Esophagus muscularis mucosa (tissue), 4 donors: ENCODE measurements around the gene TYMS. TPM values are rescaled to one million over a fixed set of nuclear protein-coding genes. Genes with fewer than 3 reads are reported as not detected.
A peak's percentile ranks its signal among the peaks of the same experiment; 100 is the strongest.

ENCODE experiments used
- DNase-seq: peaks from one replicate; pipeline ENCODE4 v3.0.0-alpha.2; 2017; ENCODE audit errors: extremely low spot score
- H3K27ac ChIP-seq, 4 donors: fragments of 200-600 bp; sonication (generic); replicated peaks in 1 of 4; 1 replicate in 3 of 4; 2 replicates in 1 of 4; pipeline ENCODE4 v1.5.1; 2016 to 2019; ENCODE audit warnings: mild to moderate bottlenecking in 1 of 4
- H3K27me3 ChIP-seq, 4 donors: fragments of 200-600 bp; sonication (generic); one replicate each; pipeline versions ENCODE4 v1.5.1 to v1.6.0; 2016 to 2019
- H3K36me3 ChIP-seq, 4 donors: fragments of 200-600 bp; sonication (generic); one replicate each; pipeline ENCODE4 v1.5.1; 2016 to 2019
- H3K4me1 ChIP-seq, 4 donors: fragments of 200-600 bp; sonication (generic); one replicate each; pipeline ENCODE4 v1.5.1; 2016 to 2019
- H3K4me3 ChIP-seq, 4 donors: fragments of 200-600 bp; sonication (generic); 1 replicate in 2 of 4; 2 replicates in 2 of 4; pipeline ENCODE4 v1.5.1; 2016 to 2019; ENCODE audit warnings: mild to moderate bottlenecking in 4 of 4, moderate library complexity in 1 of 4
- H3K9me3 ChIP-seq, 4 donors: fragments of 200-600 bp; sonication (generic); 1 replicate in 3 of 4; 2 replicates in 1 of 4; pipeline ENCODE4 v1.5.1; 2016 to 2019
- CTCF ChIP-seq, 3 experiments: fragments of 200-600 bp in 2 of 3; fragments of 450-650 bp in 1 of 3; sonication (generic) in 2 of 3; IDR thresholded peaks; one replicate each; pipeline ENCODE4 v1.5.1; 2017 to 2019; ENCODE audit warnings: antibody characterized with exemption in 3 of 3, mild to moderate bottlenecking in 2 of 3, moderate library complexity in 1 of 3
- EP300 ChIP-seq: sonication (generic); formaldehyde crosslinking; IDR thresholded peaks from one replicate; pipeline ENCODE4 v1.6.1; 2017; ENCODE audit warnings: antibody characterized with exemption
- POLR2A ChIP-seq: fragments of 450-650 bp; IDR thresholded peaks from one replicate; pipeline ENCODE4 v1.6.1; 2017; ENCODE audit warnings: antibody characterized with exemption, moderate library complexity, mild to moderate bottlenecking, low read depth
- POLR2AphosphoS5 ChIP-seq, 2 donors: sonication (generic); formaldehyde crosslinking; IDR thresholded peaks; one replicate each; pipeline ENCODE4 v1.6.1; 2017; ENCODE audit warnings: antibody characterized with exemption in 2 of 2
- WGBS: methylation state at CpG from one replicate; pipeline ENCODE4 v1.1.5; 2018; 5-methylcytosine and 5-hydroxymethylcytosine counted together
- intact Hi-C: fragments of 100-400 bp; cut with DNase I; formaldehyde crosslinking; loops from one replicate; pipeline ENCODE4 v1.15.1; 2023
- total RNA-seq, 4 donors: library from RNA; depleted of rRNA; stranded (reverse); fragments of >200 nt; gene quantifications; one replicate each; pipeline versions ENCODE4 v1.1.0 to v1.2.1, GENCODE V29; 2016

Gene TYMS
- total RNA-seq, 4 donors from 2014 or later, result 0.42 to 3.8 (median 2.2) TPM

GRCh38 chr18:614193-614592, 43.3 kb upstream of the TYMS start:
- H3K4me1 ChIP-seq, result peaks cover 0 to 8% (median 3%) of the 10 kb centered on the region in 4 donors
- H3K9me3 ChIP-seq, result no peaks in the 10 kb centered on the region
- no peaks in the 10 kb centered on the region for H3K36me3 ChIP-seq
- intact Hi-C loops, result no loop called here
- DNase-seq, result no peak
- WGBS, result 78% methylated on average over 1 of the region's 1 CpG
- peak overlapping the region in 1 of 4 donors; percentile 27 for H3K27ac ChIP-seq
- no peaks in the 10 kb centered on the region for H3K27me3 ChIP-seq
- TF ChIP-seq POLR2AphosphoS5 (IDR thresholded peaks at IDR 0.05) (no peak), CTCF (IDR thresholded peaks at IDR 0.05) (no peak), EP300 (no peak), POLR2A (no peak)
- H3K4me3 ChIP-seq, result no peak overlapping the region

DNA sequence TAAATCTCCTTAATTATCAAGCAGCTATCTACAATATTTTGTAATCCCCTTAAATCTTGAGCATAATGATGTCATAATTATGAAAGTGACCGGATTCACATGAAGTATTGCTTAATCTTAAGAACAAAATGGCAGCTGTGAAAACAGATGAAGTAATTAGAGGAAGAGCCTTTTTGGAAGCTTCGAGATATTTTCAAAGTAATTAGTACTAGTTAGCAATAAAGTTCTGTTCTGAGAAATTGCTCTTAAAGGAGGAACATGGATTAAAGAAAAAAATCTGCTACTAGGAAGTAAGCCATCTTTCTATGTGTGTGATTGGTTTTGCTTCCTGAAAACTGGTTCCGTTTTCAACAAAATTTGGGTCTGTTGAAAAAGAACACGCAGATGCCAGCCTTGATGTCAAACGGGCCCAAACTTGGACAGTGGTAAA, 42.3 kb upstream of the TYMS start:
- intact Hi-C loops, result no loop called here
- TF ChIP-seq POLR2AphosphoS5 (IDR thresholded peaks at IDR 0.05) (no peak), POLR2A (no peak), CTCF (IDR thresholded peaks at IDR 0.05) (no peak), EP300 (no peak)
- Histone ChIP-seq H3K27ac (no peak overlapping the region), H3K4me1 (peaks cover 0 to 8% (median 3%) of the 10 kb centered on the region in 4 donors), H3K9me3 (no peaks in the 10 kb centered on the region), H3K27me3 (no peaks in the 10 kb centered on the region), H3K36me3 (no peaks in the 10 kb centered on the region), H3K4me3 (no peak overlapping the region)
- 74% methylated on average over 5 of the region's 5 CpGs for WGBS
- DNase-seq, result no peak

DNA sequence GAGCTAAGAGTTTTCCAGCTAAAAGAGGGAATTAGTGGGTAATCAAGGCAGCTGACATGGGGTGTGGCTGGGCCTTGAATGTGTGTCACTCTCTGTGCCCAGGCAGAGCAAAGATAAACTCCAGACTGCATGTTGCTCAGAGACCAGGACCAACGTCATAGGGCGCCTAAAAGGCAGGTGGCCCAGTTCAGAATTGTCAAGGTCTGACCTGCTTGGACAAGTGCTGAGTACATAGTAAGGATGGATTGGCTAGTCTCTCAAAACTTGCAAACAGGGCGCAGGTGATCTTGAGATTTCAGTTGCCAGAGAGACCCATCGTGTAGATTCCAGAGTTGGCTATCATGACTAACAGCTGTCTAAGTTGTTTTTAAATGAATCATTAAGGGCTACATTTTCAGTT, 41.7 kb upstream of the TYMS start:
- intact Hi-C loops, result no loop called here
- Histone ChIP-seq H3K27ac (no peak overlapping the region), H3K27me3 (no peaks in the 10 kb centered on the region), H3K4me1 (peaks cover 0 to 8% (median 3%) of the 10 kb centered on the region in 4 donors), H3K36me3 (no peaks in the 10 kb centered on the region), H3K4me3 (no peak overlapping the region), H3K9me3 (no peaks in the 10 kb centered on the region)
- no peak for TF ChIP-seq POLR2A
- TF ChIP-seq CTCF (IDR thresholded peaks at IDR 0.05), result no peak
- TF ChIP-seq EP300, result no peak
- no peak for TF ChIP-seq POLR2AphosphoS5 (IDR thresholded peaks at IDR 0.05)
- no peak for DNase-seq
- WGBS, result 63% methylated on average over 4 of the region's 4 CpGs

DNA sequence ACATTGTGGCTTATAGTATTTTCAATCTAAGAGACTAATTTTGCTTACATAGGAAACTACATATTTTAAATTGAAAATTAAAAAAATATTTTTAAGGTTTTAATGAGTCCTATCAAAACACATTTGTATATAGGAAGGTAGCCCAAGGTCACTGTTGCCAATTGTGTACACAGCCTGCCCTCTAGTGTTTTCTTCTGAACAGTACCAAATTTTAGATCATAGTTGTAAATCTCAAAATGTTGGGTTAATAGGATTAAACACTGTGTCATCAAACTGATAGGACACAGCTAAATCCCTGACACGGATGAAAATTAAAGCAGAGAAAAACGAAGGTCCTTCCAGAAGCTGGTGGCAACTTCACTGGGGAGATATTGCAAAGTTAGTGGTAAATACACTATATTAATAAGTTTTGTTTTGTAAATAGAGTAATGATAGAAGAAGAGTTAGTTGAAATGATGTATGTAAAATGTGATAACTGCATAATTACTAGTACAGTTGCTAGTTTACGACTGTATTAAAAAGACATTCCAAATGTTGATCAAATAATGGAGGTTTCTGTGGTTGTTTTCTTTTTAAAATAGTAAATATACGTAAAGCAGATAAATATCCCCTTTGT, 41.0 kb upstream of the TYMS start:
- H3K27me3 ChIP-seq, result no peaks in the 10 kb centered on the region
- WGBS, result 35% methylated on average over 4 of the region's 4 CpGs
- H3K4me1 ChIP-seq, result peaks cover 0 to 8% (median 3%) of the 10 kb centered on the region in 4 donors
- intact Hi-C loops, result no loop called here
- H3K36me3 ChIP-seq, result no peaks in the 10 kb centered on the region
- DNase-seq, result no peak
- no peak overlapping the region for H3K4me3 ChIP-seq
- no peaks in the 10 kb centered on the region for H3K9me3 ChIP-seq
- no peak for TF ChIP-seq EP300
- TF ChIP-seq POLR2AphosphoS5 (IDR thresholded peaks at IDR 0.05), result no peak
- TF ChIP-seq POLR2A, result no peak
- peak; percentile 67 to 77 (median 76) for TF ChIP-seq CTCF (IDR thresholded peaks at IDR 0.05)
- H3K27ac ChIP-seq, result no peak overlapping the region
